ENCODE results near the gene LMOD2.

LMOD2 gene

GRCh38 chr7:123616223-123616622 is 39.4 kb upstream of the LMOD2 start:
- no peak for TF ChIP-seq CTCF (conservative IDR thresholded peaks at IDR 0.05)
- TF ChIP-seq ZFX (IDR thresholded peaks at IDR 0.05): no peak
- no peak overlapping the region for H3K27ac ChIP-seq

DNA sequence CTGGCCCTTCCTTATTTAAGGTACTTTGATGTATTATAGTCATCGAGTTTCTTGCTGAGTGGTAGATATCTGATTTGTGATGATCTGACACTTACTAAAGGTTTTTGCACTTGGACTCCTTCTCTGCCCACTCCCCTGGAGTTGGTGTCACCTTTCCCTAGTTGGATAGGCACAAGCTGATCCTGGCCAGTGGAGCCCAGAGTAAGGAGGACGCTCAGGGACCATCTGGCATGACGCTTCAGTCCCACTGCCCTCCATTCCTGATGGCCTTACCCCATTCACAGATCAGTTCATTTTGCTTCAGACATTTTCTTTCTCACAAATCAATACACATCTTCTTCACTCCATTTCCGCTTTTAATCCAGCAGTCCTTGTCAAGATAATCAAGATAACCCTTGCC is 34.0 kb upstream of the LMOD2 start:
- TF ChIP-seq ZFX (IDR thresholded peaks at IDR 0.05): no peak
- no peak for TF ChIP-seq CTCF (conservative IDR thresholded peaks at IDR 0.05)
- no peak overlapping the region for H3K27ac ChIP-seq

DNA sequence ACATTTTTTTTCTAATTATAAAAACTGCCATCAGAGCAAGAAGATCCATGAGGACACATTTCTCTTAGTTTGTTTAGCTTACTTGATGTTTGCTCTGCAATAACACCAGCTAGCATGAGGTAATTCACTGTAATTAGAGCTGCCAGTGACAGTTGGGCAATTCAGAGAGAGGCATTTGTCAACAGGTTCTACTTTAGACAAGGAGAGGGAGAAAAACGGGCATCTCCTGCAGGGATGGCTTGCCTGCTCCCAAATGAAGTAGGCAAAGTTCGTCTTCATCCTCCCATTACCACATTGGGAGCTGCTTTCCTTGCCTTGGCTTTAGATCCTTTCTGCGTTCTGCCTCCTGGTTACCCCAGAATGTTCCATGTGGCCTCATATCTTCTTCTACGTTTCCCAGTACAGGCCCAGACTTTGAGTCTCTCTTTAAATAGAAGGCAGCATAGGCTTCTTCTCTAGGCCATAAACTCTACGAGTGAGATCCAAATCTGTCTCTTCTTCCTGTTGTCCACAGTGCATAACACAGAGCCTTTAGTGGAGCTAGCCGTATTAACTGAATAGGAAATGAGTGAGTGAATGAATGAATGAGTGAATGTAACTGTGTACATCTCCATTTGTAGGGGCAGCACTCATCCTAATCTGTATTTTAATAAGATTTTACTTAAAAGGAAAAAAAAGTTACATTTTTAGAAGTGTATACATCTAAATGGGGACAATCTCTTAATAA is 32.8 kb upstream of the LMOD2 start:
- TF ChIP-seq CTCF (conservative IDR thresholded peaks at IDR 0.05) (no peak), ZFX (IDR thresholded peaks at IDR 0.05) (no peak)
- no peak overlapping the region; the same call in 1 of the 2 replicates for H3K27ac ChIP-seq

- TF ChIP-seq ZFX (IDR thresholded peaks at IDR 0.05) (no peak), CTCF (conservative IDR thresholded peaks at IDR 0.05) (peak; percentile 96)
Observed at GRCh38 chr7:123624527-123625183, 31.0 kb upstream of the LMOD2 start.

DNA sequence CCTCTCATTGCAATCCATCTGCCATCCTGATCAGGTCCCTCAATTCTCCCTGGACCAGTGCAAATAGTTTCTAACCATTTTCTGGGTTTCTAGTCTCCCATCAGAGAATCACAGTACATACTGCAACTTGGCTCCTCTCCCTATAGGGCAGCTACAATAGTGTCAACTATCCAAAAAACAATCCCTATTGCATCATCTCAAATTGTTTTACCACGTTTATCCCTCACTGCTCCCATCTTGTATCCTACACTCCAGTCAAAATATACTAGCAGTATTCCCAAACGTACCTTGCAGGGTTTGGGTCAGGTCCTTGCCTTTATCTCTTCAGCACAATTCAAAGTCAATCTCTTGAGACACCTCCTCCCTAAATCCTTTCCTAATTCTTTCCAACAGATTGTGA is 30.4 kb upstream of the LMOD2 start:
- H3K27ac ChIP-seq: no peak overlapping the region
- no peak for TF ChIP-seq ZFX (IDR thresholded peaks at IDR 0.05)
- TF ChIP-seq CTCF (conservative IDR thresholded peaks at IDR 0.05): no peak

More at GRCh38 chr7:123624527-123625183, 31.0 kb upstream of the LMOD2 start:
- H3K27ac ChIP-seq: no peak overlapping the region

- H3K27ac ChIP-seq: no peak overlapping the region
- TF ChIP-seq CTCF (conservative IDR thresholded peaks at IDR 0.05) (no peak), ZFX (IDR thresholded peaks at IDR 0.05) (no peak)
Observed at GRCh38 chr7:123627851-123628250, 27.8 kb upstream of the LMOD2 start.

GRCh38 chr7:123628829-123629228 is 26.8 kb upstream of the LMOD2 start:
- TF ChIP-seq ZFX (IDR thresholded peaks at IDR 0.05): no peak
- TF ChIP-seq CTCF (conservative IDR thresholded peaks at IDR 0.05): no peak
- no peak overlapping the region for H3K27ac ChIP-seq
